Small intestine (tissue), 7 donors: ENCODE data around the gene GTPBP2. TPM values are rescaled to one million over a fixed set of nuclear protein-coding genes. Genes with fewer than 3 reads are reported as not detected.

Experiments
- DNase-seq, 2 donors: peaks; one replicate each; pipeline versions ENCODE4 v3.0.0 to v3.0.0-alpha.2; 2013
- FAIRE-seq: peaks from 2 replicates; lab custom pipeline; 2012; peaks lifted over from hg19 to GRCh38; lab: Jason Lieb, UNC
- H3K27ac ChIP-seq, 3 donors: one replicate each; pipeline ENCODE4 v1.5.1; 2013; ENCODE audit warnings: low read length in 2 of 3, mild to moderate bottlenecking in 2 of 3, control low read depth in 1 of 3, inconsistent platforms in 1 of 3, low read depth in 1 of 3, moderate library complexity in 1 of 3
- H3K27me3 ChIP-seq, 3 donors: one replicate each; pipeline ENCODE4 v1.6.1; 2013; ENCODE audit warnings: low read length in 3 of 3, inconsistent platforms in 1 of 3; ENCODE audit not compliant: control insufficient read depth in 3 of 3, insufficient read depth in 3 of 3
- H3K36me3 ChIP-seq, 3 donors: one replicate each; pipeline ENCODE4 v1.6.1; 2013; ENCODE audit warnings: low read length in 3 of 3, inconsistent platforms in 1 of 3, low read depth in 1 of 3, mild to moderate bottlenecking in 1 of 3, moderate library complexity in 1 of 3; ENCODE audit not compliant: control insufficient read depth in 3 of 3, insufficient read depth in 2 of 3
- H3K4me1 ChIP-seq, 3 donors: one replicate each; pipeline ENCODE4 v1.6.1; 2013; ENCODE audit warnings: low read length in 2 of 3, inconsistent platforms in 1 of 3, low read depth in 1 of 3, mild to moderate bottlenecking in 1 of 3, moderate library complexity in 1 of 3; ENCODE audit not compliant: control insufficient read depth in 3 of 3, insufficient read depth in 2 of 3
- H3K4me3 ChIP-seq, 3 donors: one replicate each; pipeline ENCODE4 v1.5.1; 2013; ENCODE audit warnings: low read length in 3 of 3, control low read depth in 1 of 3, inconsistent platforms in 1 of 3, low read depth in 1 of 3, mild to moderate bottlenecking in 1 of 3, moderate library complexity in 1 of 3
- H3K9me3 ChIP-seq, 2 donors: one replicate each; pipeline ENCODE4 v1.6.1; 2013; ENCODE audit warnings: low read depth in 1 of 2, low read length in 1 of 2; ENCODE audit not compliant: control insufficient read depth in 2 of 2, insufficient read depth in 1 of 2
- WGBS, 3 donors: extraction: QIAGEN DNeasy Blood & Tissue Kit; methylation state at CpG; one replicate each; pipeline ENCODE4 v1.1.7; 2013; 5-methylcytosine and 5-hydroxymethylcytosine counted together
- polyA plus RNA-seq, 4 donors: library from polyadenylated mRNA; stranded (reverse) in 3 of 4; unstranded in 1 of 4; fragments of 200-250 nt in 3 of 4; fragments of 120-200 nt in 1 of 4; gene quantifications; one replicate each; pipeline versions ENCODE4 v1.2.1 to v1.2.3, GENCODE V29; 2013
- donor health status: healthy with polysubstance abuse.
- donor health status: control.
- donor health status: control.
- donor health status: Bipolar disorder and iron deficiency.
- donor health status: healthy.

Gene GTPBP2
- polyA plus RNA-seq, 4 donors: 33.7 to 81.6 (median 45.7) TPM

DNA sequence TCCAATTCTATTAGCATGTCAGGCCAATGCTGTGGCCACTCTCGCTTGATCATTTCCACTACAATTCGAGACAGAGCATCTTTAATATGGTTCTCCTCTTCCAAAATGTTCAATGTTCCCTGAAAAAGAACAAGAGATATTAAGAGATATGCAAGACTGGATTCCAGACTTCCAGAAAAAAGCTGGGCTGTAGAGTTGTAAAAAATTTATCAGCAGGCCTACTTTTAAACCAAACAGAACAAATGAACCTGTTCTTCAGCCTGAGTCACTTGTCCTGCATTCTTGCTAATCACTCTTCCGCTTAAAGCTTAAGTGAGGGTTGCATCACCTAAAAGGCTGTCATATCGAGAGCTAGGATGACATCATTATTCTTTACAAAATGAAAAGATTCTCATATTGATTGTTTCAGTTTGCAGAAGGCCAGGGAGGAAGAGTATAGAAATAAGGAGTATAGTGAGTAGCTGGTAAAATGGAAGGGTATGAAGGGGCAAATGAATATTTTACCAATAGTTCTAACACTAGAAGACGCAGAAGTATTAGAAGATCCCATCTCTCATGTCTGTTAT, 58.1 kb downstream of the GTPBP2 start:
- FAIRE-seq: no peak
- H3K4me3 ChIP-seq: no peak overlapping the region
- no peak overlapping the region for H3K27ac ChIP-seq
- H3K4me1 ChIP-seq: no peaks in the 10 kb centered on the region
- H3K27me3 ChIP-seq: no peaks in the 10 kb centered on the region
- no peaks in the 10 kb centered on the region for H3K9me3 ChIP-seq
- no peak for DNase-seq
- peaks cover 10 to 36% (median 11%) of the 10 kb centered on the region in 3 donors for H3K36me3 ChIP-seq
- WGBS, 3 donors: 85 to 90% (median 88%) methylated on average over 5 of the region's 5 CpGs

Other genes with a start within 250 kb of the GTPBP2 start
- gene ABCC10, start 201.7 kb downstream of the GTPBP2 start, polyA plus RNA-seq: 10 to 100 TPM; 15.7 to 31.1 (median 22.2) TPM
- gene DLK2, start 173.7 kb downstream of the GTPBP2 start, polyA plus RNA-seq: 1 to 10 TPM in 1 of 4 donors, under 1 TPM in 1, not detected in 2; 0.72 to 1.3 TPM
- gene TJAP1, start 151.7 kb downstream of the GTPBP2 start, polyA plus RNA-seq: 10 to 100 TPM; 17.2 to 34.5 (median 29.8) TPM
- gene LRRC73, start 118.9 kb downstream of the GTPBP2 start, polyA plus RNA-seq: under 1 TPM; 0.22 to 0.54 (median 0.38) TPM
- 100 to 1,000 TPM in 1 of 4 donors, 10 to 100 TPM in 3; 49.0 to 121 (median 71.8) TPM for gene YIPF3, start 112.3 kb downstream of the GTPBP2 start, polyA plus RNA-seq
- 10 to 100 TPM in 3 of 4 donors, 1 to 10 TPM in 1; 10.0 to 38.7 (median 23.7) TPM for gene POLR1C, start 112.2 kb downstream of the GTPBP2 start, polyA plus RNA-seq
- 10 to 100 TPM in 2 of 4 donors, 1 to 10 TPM in 2; 5.1 to 26.0 (median 8.8) TPM for gene XPO5, start 53.2 kb downstream of the GTPBP2 start, polyA plus RNA-seq
- 1 to 10 TPM; 2.0 to 8.8 (median 3.1) TPM for gene POLH, start 53.1 kb downstream of the GTPBP2 start, polyA plus RNA-seq
- gene MAD2L1BP, start 6.6 kb upstream of the GTPBP2 start, polyA plus RNA-seq: 10 to 100 TPM; 29.1 to 59.4 (median 46.3) TPM
- 1 to 10 TPM in 1 of 4 donors, under 1 TPM in 3; 0.42 to 1.1 (median 0.76) TPM for gene RSPH9, start 15.8 kb upstream of the GTPBP2 start, polyA plus RNA-seq
- 100 to 1,000 TPM in 1 of 4 donors, 10 to 100 TPM in 3; 51.2 to 107 (median 65.1) TPM for gene MRPS18A, start 58.5 kb upstream of the GTPBP2 start, polyA plus RNA-seq
- gene VEGFA, start 140.9 kb upstream of the GTPBP2 start, polyA plus RNA-seq: 100 to 1,000 TPM; 100 to 162 (median 126) TPM